ENCODE results near the gene EVI5. TPM values are rescaled to one million over a fixed set of nuclear protein-coding genes. Genes with fewer than 3 reads are reported as not detected.

EVI5 gene
- total RNA-seq, 2 donors from 2014 or later: 20.8 to 29.0 TPM

- H3K27me3 Mint-ChIP-seq (ENCODE audit: insufficient read depth): peaks cover 40% of the 10 kb centered on the region
- no peaks in the 10 kb centered on the region for H3K36me3 Mint-ChIP-seq (ENCODE audit: low read depth)
- H3K4me3 Mint-ChIP-seq: no peak overlapping the region
- 77 to 89% methylated on average over 3 to 5 of the region's 5 CpGs for WGBS, 2 experiments (ENCODE audit: insufficient coverage in 1 of 2, insufficient read length in 1 of 2)
- H3K27ac Mint-ChIP-seq: no peak overlapping the region
- Histone ChIP-seq H3K9me3 (ENCODE audit: control insufficient read depth, low read length) (no peaks in the 10 kb centered on the region), H3K4me1 (ENCODE audit: control insufficient read depth, insufficient read depth, low read length) (peaks cover 6% of the 10 kb centered on the region), H3K27me3 (ENCODE audit: control insufficient read depth, insufficient read depth, low read length, poor library complexity, severe bottlenecking) (peaks cover 40% of the 10 kb centered on the region), H3K4me3 (ENCODE audit: low read length) (no peak overlapping the region), H3K9ac (ENCODE audit: extremely low read depth, low read length, poor library complexity, severe bottlenecking) (no peak overlapping the region), H3K36me3 (ENCODE audit: control insufficient read depth, insufficient read depth, low read length) (no peaks in the 10 kb centered on the region), H3K27ac (ENCODE audit: low read depth, low read length) (no peak overlapping the region)
- TF ChIP-seq CTCF (conservative IDR thresholded peaks at IDR 0.05): no peak
- peak; percentile 81 for DNase-seq
- no peaks in the 10 kb centered on the region for H3K9me3 Mint-ChIP-seq
- H3K4me1 Mint-ChIP-seq: peaks cover 33% of the 10 kb centered on the region
Measured at GRCh38 chr1:92473781-92474495, 311.0 kb downstream of the EVI5 start.

GRCh38 chr1:92470216-92470615 is 314.7 kb downstream of the EVI5 start:
- H3K9me3 Mint-ChIP-seq: no peaks in the 10 kb centered on the region
- WGBS, 2 experiments (ENCODE audit: insufficient coverage in 1 of 2, insufficient read length in 1 of 2): 95% methylated on average over 1 of the region's 1 CpG; no CpG with 5 or more reads in 1 of the 2 experiments
- H3K4me1 Mint-ChIP-seq: peaks cover 26% of the 10 kb centered on the region
- Histone ChIP-seq H3K9me3 (ENCODE audit: control insufficient read depth, low read length) (no peaks in the 10 kb centered on the region), H3K4me3 (ENCODE audit: low read length) (no peak overlapping the region), H3K27ac (ENCODE audit: low read depth, low read length) (no peak overlapping the region), H3K27me3 (ENCODE audit: control insufficient read depth, insufficient read depth, low read length, poor library complexity, severe bottlenecking) (peaks cover 6% of the 10 kb centered on the region), H3K36me3 (ENCODE audit: control insufficient read depth, insufficient read depth, low read length) (no peaks in the 10 kb centered on the region), H3K4me1 (ENCODE audit: control insufficient read depth, insufficient read depth, low read length) (peaks cover 6% of the 10 kb centered on the region), H3K9ac (ENCODE audit: extremely low read depth, low read length, poor library complexity, severe bottlenecking) (no peak overlapping the region)
- H3K36me3 Mint-ChIP-seq (ENCODE audit: low read depth): no peaks in the 10 kb centered on the region
- no peak overlapping the region for H3K27ac Mint-ChIP-seq
- H3K4me3 Mint-ChIP-seq: no peak overlapping the region
- peaks cover 3% of the 10 kb centered on the region for H3K27me3 Mint-ChIP-seq (ENCODE audit: insufficient read depth)
- TF ChIP-seq CTCF (conservative IDR thresholded peaks at IDR 0.05): no peak
- no peak for DNase-seq

GRCh38 chr1:92466683-92467352 is 318.1 kb downstream of the EVI5 start:
- H3K4me1 ChIP-seq (ENCODE audit: control insufficient read depth, insufficient read depth, low read length): no peaks in the 10 kb centered on the region
- no peaks in the 10 kb centered on the region for H3K9me3 ChIP-seq (ENCODE audit: control insufficient read depth, low read length)
- Mint-ChIP-seq H3K27ac (no peak overlapping the region), H3K36me3 (ENCODE audit: low read depth) (no peaks in the 10 kb centered on the region), H3K4me1 (no peaks in the 10 kb centered on the region), H3K4me3 (no peak overlapping the region), H3K9me3 (no peaks in the 10 kb centered on the region), H3K27me3 (ENCODE audit: insufficient read depth) (no peaks in the 10 kb centered on the region)
- TF ChIP-seq CTCF (conservative IDR thresholded peaks at IDR 0.05): no peak
- DNase-seq: no peak
- H3K4me3 ChIP-seq (ENCODE audit: low read length): no peak overlapping the region
- 91 to 100% methylated on average over 1 of the region's 1 CpG for WGBS, 2 experiments (ENCODE audit: insufficient coverage in 1 of 2, insufficient read length in 1 of 2)
- no peak overlapping the region for H3K27ac ChIP-seq (ENCODE audit: low read depth, low read length)
- H3K27me3 ChIP-seq (ENCODE audit: control insufficient read depth, insufficient read depth, low read length, poor library complexity, severe bottlenecking): no peaks in the 10 kb centered on the region
- no peaks in the 10 kb centered on the region for H3K36me3 ChIP-seq (ENCODE audit: control insufficient read depth, insufficient read depth, low read length)
- no peak overlapping the region for H3K9ac ChIP-seq (ENCODE audit: extremely low read depth, low read length, poor library complexity, severe bottlenecking)

Measured in endodermal cell (in vitro differentiated cells).